GF-D8 (cell line): ENCODE measurements around the gene KCNB1.
"Not testable (repeated sequence)": the region's sequence is repeated elsewhere in the genome, so short reads cannot be mapped to it uniquely, and the experiment has no call there.

Experiments used
- DNase-seq: peaks from one replicate; lab custom pipeline; 2025; lab: John Stamatoyannopoulos, UW

Gene KCNB1

DNA sequence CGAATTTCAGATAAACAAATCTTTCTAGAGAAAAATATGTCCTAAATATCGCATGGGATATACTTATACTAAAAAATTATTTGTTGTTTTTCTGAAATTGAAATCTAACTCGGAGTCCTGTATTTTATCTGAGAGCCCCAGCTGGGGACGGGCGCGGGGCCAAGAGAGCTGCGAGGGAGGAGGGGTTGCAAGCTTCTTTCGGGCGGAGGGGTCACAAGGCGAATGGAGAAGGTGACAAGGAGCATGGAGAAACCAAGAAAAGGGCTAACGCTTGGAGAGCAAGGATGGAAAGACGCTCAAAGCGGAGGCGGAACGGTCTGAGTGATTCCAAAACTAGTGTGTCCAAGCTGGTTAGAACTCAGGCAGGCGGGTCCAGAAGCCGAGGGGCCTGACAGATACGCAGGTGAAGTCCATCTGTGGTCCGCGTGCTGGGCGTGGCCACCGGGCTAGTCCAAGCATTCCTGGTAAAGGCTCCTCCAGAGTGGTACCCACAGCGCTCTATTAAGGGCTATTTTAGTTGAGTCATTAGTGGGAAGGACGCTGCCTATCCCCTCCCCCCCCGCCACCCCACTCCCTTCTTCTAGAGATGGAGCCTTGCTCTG is 163.2 kb downstream of the KCNB1 start:
- no peak for DNase-seq

DNA sequence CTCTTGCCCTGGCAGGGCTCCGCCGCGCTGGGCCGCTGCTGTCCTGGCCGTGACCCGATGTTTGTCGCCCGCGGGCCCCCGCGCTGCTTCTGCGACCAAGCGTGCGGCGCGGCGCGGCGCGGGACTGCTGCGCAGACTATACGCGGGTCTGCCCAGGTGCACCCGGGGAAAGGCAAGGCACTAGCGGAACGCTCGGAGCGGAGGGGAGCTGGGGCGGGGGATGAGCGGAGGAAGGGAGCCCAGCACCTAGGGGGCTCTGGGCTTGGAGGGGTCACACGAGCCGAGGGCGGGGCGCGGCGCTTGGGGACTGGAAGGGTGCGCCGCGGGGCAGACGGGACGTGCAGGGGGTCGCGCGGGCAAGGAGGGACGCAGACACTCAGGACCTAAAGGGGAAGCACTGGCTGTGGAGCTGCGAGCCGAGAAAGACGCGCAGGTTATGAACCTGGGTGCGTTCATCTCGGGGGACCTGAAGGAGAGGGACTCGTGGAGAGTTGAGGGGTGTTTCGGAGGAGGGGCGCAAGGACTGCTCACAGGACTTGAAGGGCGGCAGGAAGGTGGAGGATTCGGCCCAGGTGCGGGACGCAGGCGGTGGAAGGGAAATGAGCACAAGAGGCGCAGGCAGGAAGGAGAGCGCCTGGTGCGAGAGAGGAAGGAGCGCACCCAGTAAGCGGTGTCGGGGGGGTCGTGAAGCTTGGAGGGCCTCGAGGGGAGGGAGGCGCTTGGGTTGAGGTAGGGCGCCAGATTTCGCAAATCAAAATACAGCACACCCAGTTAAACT is 163.8 kb downstream of the KCNB1 start:
- DNase-seq, result no peak

- no peak for DNase-seq
Measured at GRCh38 chr20:49318091-49318429, 164.4 kb downstream of the KCNB1 start.

DNA sequence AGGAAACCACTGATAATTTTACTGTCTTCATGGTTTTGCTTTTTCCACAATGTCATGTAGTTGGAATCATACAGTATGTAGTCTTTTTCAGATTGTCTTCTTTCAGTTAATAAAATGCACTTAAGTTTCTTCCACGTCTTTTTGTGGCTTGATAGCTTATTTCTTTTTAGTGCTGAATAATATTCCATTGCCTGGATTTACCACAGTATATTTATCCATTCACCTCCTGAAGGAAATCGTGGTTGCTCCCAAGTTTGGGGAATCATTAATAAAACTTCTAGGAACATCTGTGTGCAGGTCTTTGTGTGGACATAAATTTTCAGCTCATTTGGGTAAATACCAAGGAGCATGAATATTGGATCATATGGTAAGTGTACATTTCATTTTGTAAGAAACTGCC is 165.8 kb downstream of the KCNB1 start:
- no peak for DNase-seq

DNA sequence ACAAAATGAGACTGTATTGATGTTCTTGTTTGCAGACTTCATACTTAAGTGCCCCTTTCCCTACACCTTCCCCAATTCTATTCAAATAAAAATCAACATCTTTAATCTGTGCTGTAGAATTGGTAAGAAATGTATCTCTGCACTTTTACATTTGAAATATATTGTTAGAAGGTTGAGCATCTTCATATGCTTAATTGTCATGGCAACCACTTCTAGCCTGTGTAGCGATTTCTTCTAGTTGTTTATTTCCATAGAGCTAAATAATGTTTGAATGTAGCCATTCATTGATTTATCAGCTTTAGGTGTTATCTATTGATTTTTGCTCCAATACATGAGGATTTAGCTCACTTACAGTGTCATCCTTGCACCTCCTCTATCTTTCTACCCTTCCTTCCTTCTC is 166.9 kb downstream of the KCNB1 start:
- no peak for DNase-seq

GRCh38 chr20:49314052-49314451 is 168.4 kb downstream of the KCNB1 start:
- not testable (repeated sequence) for DNase-seq
